IMR-90 (cell line): ENCODE results near the gene CCDC170. TPM values are rescaled to one million over a fixed set of nuclear protein-coding genes. Genes with fewer than 3 reads are reported as not detected.

Experiments
- ATAC-seq: fragments of 200-7000 bp; cut with Tn5 transposase; 2 replicates; pipeline ENCODE4 v1.9.1; 2020; ENCODE audit warnings: low read depth, mild to moderate bottlenecking, moderate library complexity
- Bru-seq: library from RNA; stranded (reverse); fragments of 400-500 nt; gene quantifications from one replicate; lab custom pipeline; 2021; lab: Mats Ljungman, UMichigan
- BruChase-seq, 2 experiments: library from RNA; stranded (reverse); fragments of 400-500 nt; gene quantifications; one replicate each; lab custom pipeline; 2021; lab: Mats Ljungman, UMichigan
- BruUV-seq: library from RNA; stranded (reverse); fragments of 400-500 nt; replicated peaks from 2 replicates; lab custom pipeline; 2021; lab: Mats Ljungman, UMichigan
- CTCF ChIA-PET: fragments of 300-600 bp; formaldehyde crosslinking; extraction: SDS; loops from one replicate; lab custom pipeline; 2021; ENCODE audit warnings: antibody characterized with exemption; lab: Yijun Ruan, JAX
- POLR2A ChIA-PET: fragments of 300-600 bp; sonication (Branson Sonifier 250); formaldehyde crosslinking; loops from one replicate; lab custom pipeline; 2022; ENCODE audit warnings: antibody characterized with exemption; ENCODE audit not compliant: unreplicated experiment; lab: Charles Lee
- DNase-seq: peaks from one replicate; pipeline ENCODE4 v3.0.0; 2013
- H2AFZ ChIP-seq: replicated peaks from 2 replicates; pipeline ENCODE3; 2013; ENCODE audit warnings: low read length, mild to moderate bottlenecking; ENCODE audit not compliant: poor library complexity
- H2AK5ac ChIP-seq: 2 replicates; pipeline ENCODE4 v1.6.1; 2013; ENCODE audit warnings: low read depth, low read length, inconsistent platforms
- H2AK9ac ChIP-seq: replicated peaks from 2 replicates; pipeline ENCODE3; 2013; ENCODE audit warnings: mild to moderate bottlenecking, low read depth, low read length, moderate library complexity; ENCODE audit not compliant: poor library complexity
- H2BK120ac ChIP-seq: 2 replicates; pipeline ENCODE4 v1.6.1; 2013; ENCODE audit warnings: low read depth, low read length, inconsistent platforms
- H2BK15ac ChIP-seq: 3 replicates; pipeline ENCODE4 v1.6.1; 2013; ENCODE audit warnings: low read depth, low read length, inconsistent platforms
- H2BK20ac ChIP-seq: 2 replicates; pipeline ENCODE4 v1.6.1; 2013; ENCODE audit warnings: low read depth, mild to moderate bottlenecking, inconsistent platforms, low read length, moderate library complexity
- H2BK5ac ChIP-seq: 2 replicates; pipeline ENCODE4 v1.6.1; 2013; ENCODE audit warnings: mild to moderate bottlenecking, low read depth, low read length, inconsistent platforms; ENCODE audit not compliant: poor library complexity, severe bottlenecking
- H3K14ac ChIP-seq: replicated peaks from 2 replicates; pipeline ENCODE4 v1.6.1; 2013; ENCODE audit warnings: low read depth, low read length, inconsistent platforms
- H3K18ac ChIP-seq: 2 replicates; pipeline ENCODE4 v1.6.1; 2013; ENCODE audit warnings: low read depth, low read length, control low read depth
- H3K23ac ChIP-seq: 2 replicates; pipeline ENCODE4 v1.6.1; 2013; ENCODE audit warnings: low read depth, low read length, inconsistent platforms
- H3K27ac ChIP-seq: 2 replicates; pipeline ENCODE4 v1.5.1; 2013; ENCODE audit warnings: mild to moderate bottlenecking, control low read depth, low read length; ENCODE audit not compliant: insufficient read depth
- H3K27me3 ChIP-seq: 2 replicates; pipeline ENCODE4 v1.6.1; 2013; ENCODE audit warnings: low read length; ENCODE audit not compliant: control insufficient read depth, insufficient read depth
- H3K36me3 ChIP-seq: 2 replicates; pipeline ENCODE4 v1.6.1; 2013; ENCODE audit warnings: low read length, mixed read lengths; ENCODE audit not compliant: control insufficient read depth, insufficient read depth
- H3K4ac ChIP-seq: 2 replicates; pipeline ENCODE4 v1.6.1; 2013; ENCODE audit warnings: low read depth, low read length, inconsistent platforms
- H3K4me1 ChIP-seq: 2 replicates; pipeline ENCODE4 v1.6.1; 2013; ENCODE audit warnings: low read length, mixed read lengths; ENCODE audit not compliant: control insufficient read depth, insufficient read depth
- H3K4me2 ChIP-seq: 2 replicates; pipeline ENCODE4 v1.6.1; 2013; ENCODE audit warnings: low read depth, mild to moderate bottlenecking, control low read depth, low read length, moderate library complexity
- H3K4me3 ChIP-seq: 2 replicates; pipeline ENCODE4 v1.5.1; 2013; ENCODE audit warnings: low read depth, mild to moderate bottlenecking, control low read depth, low read length, moderate library complexity; ENCODE audit not compliant: insufficient read depth
- H3K56ac ChIP-seq: 2 replicates; pipeline ENCODE4 v1.6.1; 2013; ENCODE audit warnings: low read length, inconsistent platforms; ENCODE audit not compliant: insufficient read depth; ENCODE audit errors: extremely low read depth
- H3K79me1 ChIP-seq, 2 experiments: 2 replicates each; pipeline ENCODE4 v1.6.1; 2013; ENCODE audit warnings: low read length in 2 of 2, inconsistent platforms in 1 of 2, low read depth in 1 of 2
- H3K9ac ChIP-seq: 2 replicates; pipeline ENCODE4 v1.6.1; 2013; ENCODE audit warnings: low read depth, low read length, control low read depth
- H3K9me1 ChIP-seq: 2 replicates; pipeline ENCODE4 v1.6.1; 2013; ENCODE audit warnings: low read length, inconsistent platforms; ENCODE audit not compliant: insufficient read depth
- H3K9me3 ChIP-seq: 2 replicates; pipeline ENCODE4 v1.6.1; 2013; ENCODE audit warnings: low read length; ENCODE audit not compliant: control insufficient read depth, insufficient read depth
- H4K20me1 ChIP-seq: 2 replicates; pipeline ENCODE4 v1.6.1; 2013; ENCODE audit warnings: low read length, inconsistent platforms; ENCODE audit not compliant: insufficient read depth
- H4K5ac ChIP-seq: 2 replicates; pipeline ENCODE4 v1.6.1; 2013; ENCODE audit warnings: mild to moderate bottlenecking, low read depth, low read length, control low read depth
- H4K8ac ChIP-seq, 2 experiments: 2 replicates each; pipeline ENCODE4 v1.6.1; 2013; ENCODE audit warnings: low read depth in 2 of 2, low read length in 2 of 2, control low read depth in 1 of 2, inconsistent platforms in 1 of 2
- H4K91ac ChIP-seq: 2 replicates; pipeline ENCODE4 v1.6.1; 2013; ENCODE audit warnings: low read depth, low read length, inconsistent platforms; ENCODE audit not compliant: insufficient read depth
- BHLHE40 ChIP-seq: fragments of 150-350 bp; IDR thresholded peaks from 2 replicates; pipeline ENCODE4 v1.6.1; 2016; ENCODE audit warnings: mild to moderate bottlenecking, low read depth, low read length
- MAFK ChIP-seq: IDR thresholded peaks from 2 replicates; pipeline ENCODE4 v1.6.1; 2012; ENCODE audit warnings: low read depth, low read length, improper control_type of control experiment
- POLR2A ChIP-seq: IDR thresholded peaks from 2 replicates; pipeline ENCODE4 v1.6.1; 2012; ENCODE audit warnings: mild to moderate bottlenecking, low read depth, low read length
- RFX5 ChIP-seq: IDR thresholded peaks from 2 replicates; pipeline ENCODE4 v1.8.0; 2012; ENCODE audit warnings: low read depth, mild to moderate bottlenecking, low read length, moderate library complexity
- WGBS, 2 experiments: methylation state at CpG; one replicate each; pipeline versions ENCODE4 v1.1.5 to v1.1.7; 2013; ENCODE audit warnings: missing lambda C conversion rate in 2 of 2; ENCODE audit not compliant: insufficient read length in 1 of 2; ENCODE audit errors: extremely low coverage in 2 of 2; 5-methylcytosine and 5-hydroxymethylcytosine counted together
- dilution Hi-C: fragments of 300-500 bp; cut with HindIII; formaldehyde crosslinking; loops from one replicate; pipeline ENCODE4 v1.14.3; 2018; ENCODE audit warnings: low sequenced_read_pairs; ENCODE audit not compliant: unreplicated experiment
- in situ Hi-C: fragments of 300-500 bp; cut with MboI; formaldehyde crosslinking; loops from 3 replicates; pipeline ENCODE4 v1.14.3; 2019; ENCODE audit warnings: low sequenced_read_pairs, inconsistent platforms, mixed read lengths
- intact Hi-C: fragments of 100-400 bp; cut with micrococcal nuclease; formaldehyde crosslinking; loops from 2 replicates; pipeline ENCODE4 v1.10.0; 2022
- long read RNA-seq: library from polyadenylated mRNA; unstranded; transcript quantifications from one replicate; pipeline ENCODE4 v2.0.0, GENCODE V29; 2021; ENCODE audit not compliant: unreplicated experiment
- polyA plus RNA-seq, 3 experiments: library from polyadenylated mRNA; depleted of rRNA; stranded (reverse); fragments of >200 nt; gene quantifications; 2 replicates each; pipeline ENCODE4 v1.2.3, GENCODE V29; 2012; ENCODE audit warnings: low replicate concordance in 1 of 3
- total RNA-seq: library from RNA; depleted of rRNA; stranded (reverse); fragments of >200 nt; gene quantifications from 2 replicates; pipeline ENCODE4 v1.2.3, GENCODE V29; 2012; rRNA removed

CCDC170 gene, protein sequence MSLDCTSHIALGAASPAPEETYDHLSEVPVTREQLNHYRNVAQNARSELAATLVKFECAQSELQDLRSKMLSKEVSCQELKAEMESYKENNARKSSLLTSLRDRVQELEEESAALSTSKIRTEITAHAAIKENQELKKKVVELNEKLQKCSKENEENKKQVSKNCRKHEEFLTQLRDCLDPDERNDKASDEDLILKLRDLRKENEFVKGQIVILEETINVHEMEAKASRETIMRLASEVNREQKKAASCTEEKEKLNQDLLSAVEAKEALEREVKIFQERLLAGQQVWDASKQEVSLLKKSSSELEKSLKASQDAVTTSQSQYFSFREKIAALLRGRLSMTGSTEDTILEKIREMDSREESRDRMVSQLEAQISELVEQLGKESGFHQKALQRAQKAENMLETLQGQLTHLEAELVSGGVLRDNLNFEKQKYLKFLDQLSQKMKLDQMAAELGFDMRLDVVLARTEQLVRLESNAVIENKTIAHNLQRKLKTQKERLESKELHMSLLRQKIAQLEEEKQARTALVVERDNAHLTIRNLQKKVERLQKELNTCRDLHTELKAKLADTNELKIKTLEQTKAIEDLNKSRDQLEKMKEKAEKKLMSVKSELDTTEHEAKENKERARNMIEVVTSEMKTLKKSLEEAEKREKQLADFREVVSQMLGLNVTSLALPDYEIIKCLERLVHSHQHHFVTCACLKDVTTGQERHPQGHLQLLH
- total RNA-seq (0.28 and 0.54 TPM in 2 replicates), polyA plus RNA-seq (2012; rRNA removed) (0.12 and 0.14 TPM in 2 replicates), Bru-seq, nascent RNA (percentile 45 among the genes with signal in this experiment), BruChase-seq, experiment 1, labeled RNA remaining after a 6-hour chase (percentile 56 among the genes with signal in this experiment), BruChase-seq, experiment 2, labeled RNA remaining after a 2-hour chase (percentile 40 among the genes with signal in this experiment)
- 0.03 and 0.47 TPM in 2 replicates for polyA plus RNA-seq (2012; cell fraction: cytosol; rRNA removed)
- 0.01 and 0.21 TPM in 2 replicates for polyA plus RNA-seq (2012; cell fraction: nucleus; rRNA removed; ENCODE audit: low replicate concordance)
- long read RNA-seq, full-length matches to known transcripts: 8 of 14 reads
- long read RNA-seq, partial matches to known transcripts: 1 of 14 reads
- long read RNA-seq, other reads (novel, unspliced or antisense): 5 of 14 reads

DNA sequence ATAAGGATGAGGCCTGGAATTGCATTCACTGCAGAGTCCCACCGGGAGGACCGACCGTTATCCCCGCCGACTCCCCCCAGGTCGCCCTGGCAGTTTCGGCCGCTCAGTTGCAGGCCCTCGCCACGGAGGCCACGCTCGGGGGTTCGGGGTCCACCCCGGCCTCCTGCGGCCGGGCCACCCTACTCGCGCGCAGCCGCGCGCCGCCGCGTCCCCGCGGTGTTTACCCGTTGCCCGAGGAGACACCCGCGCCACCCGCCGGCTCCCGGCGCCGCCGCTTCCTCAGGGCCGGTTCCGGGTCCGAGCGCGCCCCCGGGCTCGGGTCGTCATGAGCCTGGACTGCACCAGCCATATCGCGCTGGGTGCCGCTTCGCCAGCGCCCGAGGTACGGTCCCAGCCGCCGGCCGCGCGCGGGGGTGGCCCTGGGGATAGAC, at the start of gene CCDC170:
Gene CCDC170, plus strand, starts transcription at position 214 of the 431 bp plus-strand sequence. Its CDS starts 112 bp downstream, at position 326.
- peak within 1 kb of the TSS; percentile 60 for H2AK9ac ChIP-seq
- peaks cover 6% of the 10 kb centered on the region for H3K4me1 ChIP-seq
- ChIA-PET POLR2A (no interaction called here), CTCF (interaction anchor here (0.6 to 1.0 kb wide), 2 partner anchors 53 to 56 kb away, joined by 3 read pairs; no protein-coding TSS in a partner anchor)
- peak within 1 kb of the TSS; percentile 78 to 83; a peak in 3 of 4 replicates for H4K8ac ChIP-seq
- H3K79me1 ChIP-seq: 0 out of 4 replicates have a peak, but pooled peaks cover 0 to 4% of the 10 kb centered on the region in 2 experiments
- H3K36me3 ChIP-seq: no peaks in the 10 kb centered on the region
- no TSS peak for BruUV-seq
- H3K4me2 ChIP-seq: peak within 1 kb of the TSS; percentile 90
- peak within 1 kb of the TSS; percentile 86 for H3K18ac ChIP-seq
- peak within 1 kb of the TSS; percentile 54 for H4K91ac ChIP-seq
- peak within 1 kb of the TSS; percentile 54 for H3K4me3 ChIP-seq
- TF ChIP-seq POLR2A (0 out of 2 replicates have a peak, but pooled peaks have one; percentile 24), RFX5 (no peak), BHLHE40 (no peak), MAFK (no peak)
- peak within 1 kb of the TSS; percentile 77 for H2BK20ac ChIP-seq
- 1% methylated on average over 20 of the region's 58 CpGs; no CpG with 5 or more reads in 1 of the 2 experiments for WGBS, 2 experiments
- in situ Hi-C loops (no loop called here), intact Hi-C loops (no loop called here), dilution Hi-C loops (no loop called here)
- peak within 1 kb of the TSS; percentile 43 for H4K5ac ChIP-seq
- no peaks in the 10 kb centered on the region for H3K9me3 ChIP-seq
- H3K9me1 ChIP-seq: no peaks in the 10 kb centered on the region; the same call in 1 of the 2 replicates
- H2AK5ac ChIP-seq: 0 out of 2 replicates have a peak within 1 kb of the TSS, but pooled peaks have one; percentile 1
- ATAC-seq: peak; percentile 71
- no peaks in the 10 kb centered on the region for H3K27me3 ChIP-seq
- peak within 1 kb of the TSS; percentile 79 for H3K23ac ChIP-seq
- H3K14ac ChIP-seq: peak within 1 kb of the TSS; percentile 34
- peak within 1 kb of the TSS; percentile 78 for H3K56ac ChIP-seq
- peak within 1 kb of the TSS; percentile 91 for H2AFZ ChIP-seq
- peak within 1 kb of the TSS; percentile 95 for H3K4ac ChIP-seq
- no peak for DNase-seq
- peak within 1 kb of the TSS; percentile 33; the same call in 1 of the 3 replicates for H2BK15ac ChIP-seq
- H2BK5ac ChIP-seq: peak within 1 kb of the TSS; percentile 19
- peak within 1 kb of the TSS; percentile 87 for H2BK120ac ChIP-seq
- H3K27ac ChIP-seq: peak within 1 kb of the TSS; percentile 80
- H3K9ac ChIP-seq: peak within 1 kb of the TSS; percentile 64
- no peaks in the 10 kb centered on the region for H4K20me1 ChIP-seq
